Mammary epithelial cell (primary cell): ENCODE results near the gene SCN4B.

ENCODE experiments used
- CTCF ChIP-seq, 2 donors: IDR thresholded peaks in 1 of 2; conservative IDR thresholded peaks in 1 of 2; 2 replicates each; pipeline ENCODE4 v1.5.1; 2011 to 2012; ENCODE audit warnings: inconsistent platforms in 2 of 2, low read length in 2 of 2, mild to moderate bottlenecking in 2 of 2, control low read depth in 1 of 2, low read depth in 1 of 2; ENCODE audit not compliant: insufficient read depth in 1 of 2; ENCODE audit errors: extremely low read depth in 1 of 2
- EZH2 ChIP-seq: IDR thresholded peaks from 2 replicates; pipeline ENCODE4 v1.6.1; 2012; ENCODE audit warnings: low read length, inconsistent platforms, borderline replicate concordance

DNA sequence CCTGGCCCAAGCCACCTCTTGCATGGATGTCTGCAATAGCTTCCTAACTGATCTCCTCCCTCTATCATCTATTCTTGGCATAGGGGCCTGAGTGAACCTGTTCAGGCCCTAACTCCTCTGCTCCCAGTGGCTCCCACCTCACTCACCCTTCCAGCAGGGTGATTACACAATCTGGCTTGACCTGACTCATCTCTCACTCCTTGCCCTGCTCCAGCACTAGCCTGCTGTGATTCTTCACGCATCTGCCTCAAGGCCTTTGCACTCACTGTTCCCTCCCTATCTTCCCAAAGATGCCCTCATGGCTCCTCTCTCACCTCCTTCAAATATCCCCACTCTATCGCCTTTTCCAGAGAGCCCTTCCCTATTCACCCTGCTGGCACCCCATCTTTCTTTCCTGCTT is 10.5 kb downstream of the SCN4B start:
- TF ChIP-seq CTCF (conservative IDR thresholded peaks at IDR 0.05 in 1 of 2, IDR thresholded peaks at IDR 0.05 in 1 of 2; ENCODE audit: extremely low read depth in 1 of 2, insufficient read depth in 1 of 2, low read depth in 1 of 2, low read length in 2 of 2) (no peak), EZH2 (no peak)
